Esophagus squamous epithelium (tissue), 4 donors: ENCODE data around the gene OR5T2.

ENCODE experiments used
- POLR2A ChIP-seq, 4 donors: fragments of 450-650 bp; IDR thresholded peaks; one replicate each; pipeline ENCODE4 v1.6.1; 2017; ENCODE audit warnings: antibody characterized with exemption in 4 of 4, mild to moderate bottlenecking in 4 of 4, moderate library complexity in 3 of 4
- TF ChIP-seq, protein P1 (sequence below), 6 experiments: fragments of 450-650 bp in 4 of 6; fragments of 200-600 bp in 2 of 6; sonication (generic) in 2 of 6; IDR thresholded peaks; one replicate each; pipeline ENCODE4 v1.5.1; 2016 to 2019; ENCODE audit warnings: antibody characterized with exemption in 6 of 6, mild to moderate bottlenecking in 4 of 6, moderate library complexity in 4 of 6

DNA sequence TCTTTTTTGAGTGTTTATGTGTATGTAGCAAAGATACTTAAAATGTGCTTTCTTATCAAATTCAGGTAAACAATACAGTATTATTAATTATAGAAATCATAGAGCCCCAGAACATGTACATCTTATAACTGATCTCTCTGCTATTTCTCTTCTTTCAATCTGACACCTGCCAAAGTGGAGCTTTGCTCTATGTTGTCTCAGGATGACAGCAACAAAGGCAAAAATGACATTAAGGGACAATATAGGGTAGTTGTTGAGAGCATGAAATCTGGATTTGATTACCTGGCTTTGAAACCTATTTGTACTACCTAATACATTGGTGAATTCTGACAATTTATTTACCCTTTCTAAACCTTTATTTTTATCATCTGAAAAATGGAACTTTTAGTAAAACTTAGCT, 50.6 kb downstream of the OR5T2 start:
- no peak for TF ChIP-seq POLR2A (IDR thresholded peaks at IDR 0.05)
- TF ChIP-seq, protein P1, sequence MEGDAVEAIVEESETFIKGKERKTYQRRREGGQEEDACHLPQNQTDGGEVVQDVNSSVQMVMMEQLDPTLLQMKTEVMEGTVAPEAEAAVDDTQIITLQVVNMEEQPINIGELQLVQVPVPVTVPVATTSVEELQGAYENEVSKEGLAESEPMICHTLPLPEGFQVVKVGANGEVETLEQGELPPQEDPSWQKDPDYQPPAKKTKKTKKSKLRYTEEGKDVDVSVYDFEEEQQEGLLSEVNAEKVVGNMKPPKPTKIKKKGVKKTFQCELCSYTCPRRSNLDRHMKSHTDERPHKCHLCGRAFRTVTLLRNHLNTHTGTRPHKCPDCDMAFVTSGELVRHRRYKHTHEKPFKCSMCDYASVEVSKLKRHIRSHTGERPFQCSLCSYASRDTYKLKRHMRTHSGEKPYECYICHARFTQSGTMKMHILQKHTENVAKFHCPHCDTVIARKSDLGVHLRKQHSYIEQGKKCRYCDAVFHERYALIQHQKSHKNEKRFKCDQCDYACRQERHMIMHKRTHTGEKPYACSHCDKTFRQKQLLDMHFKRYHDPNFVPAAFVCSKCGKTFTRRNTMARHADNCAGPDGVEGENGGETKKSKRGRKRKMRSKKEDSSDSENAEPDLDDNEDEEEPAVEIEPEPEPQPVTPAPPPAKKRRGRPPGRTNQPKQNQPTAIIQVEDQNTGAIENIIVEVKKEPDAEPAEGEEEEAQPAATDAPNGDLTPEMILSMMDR (IDR thresholded peaks at IDR 0.05): no peak
